Natural killer cell treated with Interleukin-12 subunit alpha and Interleukin-12 subunit beta and Interleukin-15 and Interleukin-18, amount 100 ng/mL, for 72 hours (primary cell): Measurements from ENCODE around the gene NUF2. TPM values are rescaled to one million over a fixed set of nuclear protein-coding genes. Genes with fewer than 3 reads are reported as not detected.
"Not testable (repeated sequence)": the region's sequence is repeated elsewhere in the genome, so short reads cannot be mapped to it uniquely, and the experiment has no call there.

ENCODE experiments used
- ATAC-seq, 2 donors: fragments of 150-1000 bp; cut with Tn5 transposase in 1 of 2; sonication (Bioruptor Pico), chemical (Tn5 transposase) in 1 of 2; 2 replicates each; pipeline ENCODE4 v1.10.0; 2021
- DNase-seq: peaks from one replicate; pipeline ENCODE4 v3.0.0; 2022; ENCODE audit warnings: low spot score
- H3K27ac Mint-ChIP-seq, 2 donors: 1 replicate in 1 of 2; 2 replicates in 1 of 2; pipeline ENCODE4 v1.8.0; 2022; ENCODE audit warnings: mixed read lengths in 2 of 2, mild to moderate bottlenecking in 1 of 2, moderate library complexity in 1 of 2
- H3K27me3 Mint-ChIP-seq, 2 donors: 1 replicate in 1 of 2; 2 replicates in 1 of 2; pipeline ENCODE4 v1.8.0; 2022; ENCODE audit warnings: mixed read lengths in 2 of 2
- H3K36me3 Mint-ChIP-seq: one replicate; pipeline ENCODE4 v1.8.0; 2022; ENCODE audit warnings: mixed read lengths
- H3K4me1 Mint-ChIP-seq, 2 donors: 1 replicate in 1 of 2; 2 replicates in 1 of 2; pipeline ENCODE4 v1.8.0; 2022; ENCODE audit warnings: low read depth in 2 of 2, mixed read lengths in 2 of 2, mild to moderate bottlenecking in 1 of 2
- H3K4me3 Mint-ChIP-seq: one replicate; pipeline ENCODE4 v1.8.0; 2022; ENCODE audit warnings: mixed read lengths
- H3K9me3 Mint-ChIP-seq: 2 replicates; pipeline ENCODE4 v1.8.0; 2022; ENCODE audit warnings: mixed read lengths
- total RNA-seq, 2 donors: library from RNA; stranded (reverse); gene quantifications; one replicate each; pipeline ENCODE4 v1.2.3, GENCODE V29; 2022

The NUF2 gene
- total RNA-seq, 2 donors from 2014 or later: 26.7 to 52.2 TPM

DNA sequence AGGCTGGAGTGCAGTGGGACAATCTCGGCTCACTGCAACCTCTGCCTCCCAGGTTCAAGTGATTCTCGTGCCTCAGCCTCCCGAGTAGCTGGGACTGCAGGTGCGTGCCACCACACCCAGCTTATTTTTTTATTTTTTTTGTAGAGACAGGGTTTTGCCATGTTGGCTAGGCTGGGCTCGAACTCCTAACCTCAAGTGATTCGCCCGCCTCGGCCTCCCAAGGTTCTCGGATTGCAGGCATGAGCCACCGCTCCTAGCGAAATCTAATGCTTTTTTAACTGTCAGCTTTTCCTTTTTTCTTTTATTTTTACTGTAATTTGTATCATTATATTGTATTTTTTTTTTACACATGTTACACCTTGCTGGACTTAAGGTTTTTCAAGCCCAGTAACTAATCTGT lies 36.4 kb downstream of the NUF2 start:
- not testable (repeated sequence) for DNase-seq, H3K4me3 Mint-ChIP-seq, H3K27ac Mint-ChIP-seq, H3K36me3 Mint-ChIP-seq, H3K4me1 Mint-ChIP-seq, H3K9me3 Mint-ChIP-seq, ATAC-seq
- H3K27me3 Mint-ChIP-seq: peaks cover 5 to 16% of the 10 kb centered on the region in 2 donors

- H3K27ac Mint-ChIP-seq: no peak overlapping the region
- H3K9me3 Mint-ChIP-seq: no peaks in the 10 kb centered on the region
- H3K4me3 Mint-ChIP-seq: no peak overlapping the region
- no peak for ATAC-seq
- DNase-seq: no peak
- H3K27me3 Mint-ChIP-seq: peaks cover 15 to 20% of the 10 kb centered on the region in 2 donors
- H3K36me3 Mint-ChIP-seq: no peaks in the 10 kb centered on the region
- peaks cover 3 to 6% of the 10 kb centered on the region in 2 donors for H3K4me1 Mint-ChIP-seq
These were observed 39.6 kb downstream of the NUF2 start for GRCh38 chr1:163361123-163361934.

DNA sequence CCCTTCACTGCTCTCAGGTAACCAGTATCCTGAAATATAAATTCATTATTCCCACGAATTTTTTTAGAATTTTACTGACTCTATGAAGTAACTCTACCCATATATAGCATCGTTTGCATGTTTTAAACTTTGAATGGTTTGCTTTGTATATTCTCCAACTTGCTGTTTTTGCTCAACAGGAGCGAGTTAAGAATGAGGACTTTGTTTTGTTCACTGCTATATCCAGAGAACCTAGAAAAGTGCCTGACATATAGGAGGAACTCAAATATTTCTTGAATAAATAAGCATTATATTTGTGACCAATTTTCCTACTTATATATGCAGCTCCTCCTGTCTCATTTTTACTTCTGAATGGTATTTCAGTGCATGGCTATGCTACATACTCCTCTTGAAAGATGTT lies 43.4 kb downstream of the NUF2 start:
- Mint-ChIP-seq H3K36me3 (no peaks in the 10 kb centered on the region), H3K27me3 (peaks cover 20 to 22% of the 10 kb centered on the region in 2 donors), H3K9me3 (no peaks in the 10 kb centered on the region), H3K27ac (no peak overlapping the region), H3K4me3 (no peak overlapping the region), H3K4me1 (peaks cover 3 to 6% of the 10 kb centered on the region in 2 donors)
- DNase-seq (no peak), ATAC-seq (no peak)

- Mint-ChIP-seq H3K36me3 (no peaks in the 10 kb centered on the region), H3K9me3 (no peaks in the 10 kb centered on the region), H3K27ac (no peak overlapping the region), H3K4me1 (peaks cover 2 to 3% of the 10 kb centered on the region in 2 donors), H3K27me3 (peaks cover 17 to 22% of the 10 kb centered on the region in 2 donors), H3K4me3 (no peak overlapping the region)
- ATAC-seq (no peak), DNase-seq (no peak)
These were observed 44.8 kb downstream of the NUF2 start for GRCh38 chr1:163366555-163366954.

- Mint-ChIP-seq H3K27me3 (peaks cover 14 to 21% of the 10 kb centered on the region in 2 donors), H3K4me3 (no peak overlapping the region)
These were observed 46.0 kb downstream of the NUF2 start for GRCh38 chr1:163367721-163368120.

GRCh38 chr1:163372576-163372975 lies 50.8 kb downstream of the NUF2 start:
- H3K4me1 Mint-ChIP-seq: no peaks in the 10 kb centered on the region
- H3K36me3 Mint-ChIP-seq: no peaks in the 10 kb centered on the region
- ATAC-seq: no peak
- peaks cover 25 to 33% of the 10 kb centered on the region in 2 donors for H3K27me3 Mint-ChIP-seq
- H3K9me3 Mint-ChIP-seq: no peaks in the 10 kb centered on the region
- H3K4me3 Mint-ChIP-seq: no peak overlapping the region
- no peak for DNase-seq
- H3K27ac Mint-ChIP-seq: no peak overlapping the region

More at GRCh38 chr1:163367721-163368120, 46.0 kb downstream of the NUF2 start:
- ATAC-seq: no peak
- no peak overlapping the region for H3K27ac Mint-ChIP-seq
- H3K9me3 Mint-ChIP-seq: no peaks in the 10 kb centered on the region
- H3K36me3 Mint-ChIP-seq: no peaks in the 10 kb centered on the region
- H3K4me1 Mint-ChIP-seq: no peaks in the 10 kb centered on the region
- DNase-seq: no peak

DNA sequence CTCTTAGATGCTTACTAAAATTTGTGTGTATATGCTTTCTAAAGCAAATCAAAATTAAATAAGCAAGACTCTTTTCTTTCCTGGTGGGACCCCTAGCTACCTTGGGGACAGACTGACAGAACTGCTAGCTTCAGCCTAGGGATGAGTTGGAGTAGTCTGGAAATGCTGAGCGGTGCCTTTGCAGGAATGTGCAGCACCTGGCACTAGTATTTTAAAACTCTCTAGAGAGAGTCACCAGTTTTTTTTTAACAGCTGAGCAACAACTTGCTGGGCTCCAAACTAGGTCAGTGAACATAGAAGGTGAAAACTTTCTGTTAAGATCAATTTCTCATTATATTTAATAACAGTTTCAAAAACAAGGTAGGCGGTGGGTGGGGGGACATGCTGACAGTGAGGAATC lies 56.8 kb downstream of the NUF2 start:
- Mint-ChIP-seq H3K4me1 (no peaks in the 10 kb centered on the region), H3K27me3 (peaks cover 33 to 58% of the 10 kb centered on the region in 2 donors), H3K4me3 (no peak overlapping the region), H3K9me3 (no peaks in the 10 kb centered on the region), H3K27ac (no peak overlapping the region), H3K36me3 (no peaks in the 10 kb centered on the region)
- no peak for ATAC-seq
- no peak for DNase-seq

GRCh38 chr1:163379801-163380200 lies 58.0 kb downstream of the NUF2 start:
- no peaks in the 10 kb centered on the region for H3K4me1 Mint-ChIP-seq
- H3K27me3 Mint-ChIP-seq: peaks cover 30 to 49% of the 10 kb centered on the region in 2 donors
- no peak overlapping the region for H3K27ac Mint-ChIP-seq
- no peaks in the 10 kb centered on the region for H3K9me3 Mint-ChIP-seq
- DNase-seq (no peak), ATAC-seq (no peak)
- H3K4me3 Mint-ChIP-seq: no peak overlapping the region
- H3K36me3 Mint-ChIP-seq: no peaks in the 10 kb centered on the region

DNA sequence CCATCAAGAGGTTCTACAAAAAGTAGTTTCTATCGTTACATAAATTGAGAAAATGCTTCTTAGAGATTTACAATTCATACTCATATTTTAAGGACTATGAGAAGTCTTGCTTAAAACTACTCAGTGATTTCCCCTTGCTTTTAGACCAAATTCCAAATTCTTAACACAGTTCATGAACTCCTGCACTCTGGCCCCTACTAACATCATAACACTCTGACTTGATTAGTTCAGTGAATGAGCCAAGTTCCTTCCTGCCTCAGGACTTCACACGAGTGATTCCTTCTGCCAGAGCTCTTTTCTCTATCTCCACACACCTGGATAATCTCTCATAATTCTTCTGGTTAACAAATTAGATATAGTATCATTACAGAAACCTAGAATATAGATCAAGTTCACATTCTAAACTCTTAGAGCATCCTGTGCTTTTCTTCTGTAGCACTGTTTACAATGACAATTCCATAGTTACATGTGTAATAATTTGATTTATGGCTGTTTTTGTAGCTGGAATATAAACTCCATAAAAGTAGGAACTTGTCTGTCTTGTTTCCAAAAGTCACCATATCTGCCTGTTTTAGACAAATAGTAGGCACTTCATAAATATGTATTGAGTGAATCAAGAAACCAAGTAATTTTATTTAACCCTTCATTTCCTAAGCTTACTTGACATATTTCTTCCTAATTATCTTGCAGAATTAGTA lies 59.9 kb downstream of the NUF2 start:
- no peaks in the 10 kb centered on the region for H3K9me3 Mint-ChIP-seq
- H3K4me3 Mint-ChIP-seq: no peak overlapping the region
- no peak overlapping the region for H3K27ac Mint-ChIP-seq
- no peaks in the 10 kb centered on the region for H3K36me3 Mint-ChIP-seq
- H3K27me3 Mint-ChIP-seq: peaks cover 27 to 44% of the 10 kb centered on the region in 2 donors
- ATAC-seq: no peak
- no peak for DNase-seq
- no peaks in the 10 kb centered on the region for H3K4me1 Mint-ChIP-seq

GRCh38 chr1:163382395-163382794 lies 60.6 kb downstream of the NUF2 start:
- no peak overlapping the region for H3K4me3 Mint-ChIP-seq
- no peaks in the 10 kb centered on the region for H3K4me1 Mint-ChIP-seq
- H3K9me3 Mint-ChIP-seq: no peaks in the 10 kb centered on the region
- DNase-seq (no peak), ATAC-seq (no peak)
- peaks cover 24 to 44% of the 10 kb centered on the region in 2 donors for H3K27me3 Mint-ChIP-seq
- no peak overlapping the region for H3K27ac Mint-ChIP-seq
- no peaks in the 10 kb centered on the region for H3K36me3 Mint-ChIP-seq

- H3K36me3 Mint-ChIP-seq: no peaks in the 10 kb centered on the region
- no peak for DNase-seq
- no peak for ATAC-seq
- no peaks in the 10 kb centered on the region for H3K9me3 Mint-ChIP-seq
- H3K27me3 Mint-ChIP-seq: peaks cover 24 to 43% of the 10 kb centered on the region in 2 donors
- H3K27ac Mint-ChIP-seq: no peak overlapping the region
- H3K4me1 Mint-ChIP-seq: no peaks in the 10 kb centered on the region
- no peak overlapping the region for H3K4me3 Mint-ChIP-seq
These were observed 65.4 kb downstream of the NUF2 start for GRCh38 chr1:163387146-163387545.

DNA sequence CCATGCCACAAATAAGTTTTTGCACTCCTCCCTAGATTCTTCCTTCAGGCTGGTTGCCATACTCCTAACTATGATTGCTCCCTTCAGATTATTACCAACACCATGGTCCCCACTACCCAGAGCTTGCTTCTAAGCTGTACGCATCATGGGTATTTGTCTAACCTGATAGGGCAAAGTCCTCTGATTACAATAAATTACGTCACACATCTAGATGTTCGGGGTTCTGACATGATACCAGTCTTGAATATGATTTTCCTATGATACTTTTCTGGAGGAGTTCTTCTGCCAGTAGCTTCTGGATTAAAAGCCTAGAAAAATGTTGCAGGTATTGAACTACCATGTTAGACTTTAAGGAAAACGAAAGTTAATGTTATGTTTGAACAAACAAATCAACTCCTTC lies 67.2 kb downstream of the NUF2 start:
- Mint-ChIP-seq H3K9me3 (no peaks in the 10 kb centered on the region), H3K36me3 (no peaks in the 10 kb centered on the region), H3K4me1 (no peaks in the 10 kb centered on the region), H3K27ac (no peak overlapping the region), H3K27me3 (peaks cover 18 to 38% of the 10 kb centered on the region in 2 donors), H3K4me3 (no peak overlapping the region)
- DNase-seq: no peak
- ATAC-seq: no peak

- ATAC-seq (no peak), DNase-seq (no peak)
- H3K4me3 Mint-ChIP-seq: no peak overlapping the region
- no peak overlapping the region for H3K27ac Mint-ChIP-seq
- H3K27me3 Mint-ChIP-seq: peaks cover 13 to 31% of the 10 kb centered on the region in 2 donors
- H3K9me3 Mint-ChIP-seq: no peaks in the 10 kb centered on the region
- H3K4me1 Mint-ChIP-seq: no peaks in the 10 kb centered on the region
- no peaks in the 10 kb centered on the region for H3K36me3 Mint-ChIP-seq
These were observed 74.0 kb downstream of the NUF2 start for GRCh38 chr1:163395790-163396189.

DNA sequence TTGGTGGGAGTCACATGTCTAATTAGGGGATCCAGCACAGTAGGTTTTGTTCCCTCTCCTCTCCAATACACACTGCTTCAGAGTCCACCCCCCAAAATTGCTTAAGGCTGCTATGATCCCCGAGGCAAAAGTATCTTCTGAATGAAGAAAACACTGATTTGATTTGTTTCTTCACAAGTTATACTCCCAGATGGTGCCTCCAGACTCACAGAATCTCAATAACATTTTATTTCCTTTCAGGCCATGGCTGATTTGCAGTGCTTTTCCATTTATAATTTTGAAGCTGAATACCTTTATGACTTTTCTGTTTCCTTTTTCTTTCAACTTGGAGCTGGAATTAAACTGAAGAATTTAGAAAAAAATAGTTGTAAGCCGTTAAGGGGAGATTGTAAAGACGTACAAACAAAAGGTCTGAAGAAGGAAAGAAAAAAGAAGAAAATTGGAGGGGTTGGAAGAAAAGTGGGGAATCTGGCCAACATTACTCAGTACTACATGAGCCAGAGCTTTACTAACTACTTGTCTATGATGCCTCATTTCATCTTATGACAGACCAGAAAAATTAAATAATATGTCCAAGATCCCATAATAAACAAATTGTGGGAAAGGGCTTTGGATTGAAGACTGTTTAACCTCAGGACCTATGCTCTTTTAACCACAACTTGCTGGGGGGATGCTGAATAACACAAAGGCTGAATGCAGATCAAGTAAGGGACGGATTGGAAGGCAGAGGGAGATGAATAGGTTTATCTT lies 75.9 kb downstream of the NUF2 start:
- Mint-ChIP-seq H3K4me3 (no peak overlapping the region), H3K4me1 (no peaks in the 10 kb centered on the region), H3K27me3 (peaks cover 19 to 31% of the 10 kb centered on the region in 2 donors), H3K27ac (no peak overlapping the region), H3K36me3 (no peaks in the 10 kb centered on the region), H3K9me3 (no peaks in the 10 kb centered on the region)
- ATAC-seq: no peak
- DNase-seq: no peak
